Esophagus muscularis mucosa (tissue), 4 donors: Measurements from ENCODE around the gene STAT6. TPM values are rescaled to one million over a fixed set of nuclear protein-coding genes. Genes with fewer than 3 reads are reported as not detected.

Experiments
- DNase-seq: peaks from one replicate; pipeline ENCODE4 v3.0.0-alpha.2; 2017; ENCODE audit errors: extremely low spot score
- H3K27ac ChIP-seq, 4 donors: fragments of 200-600 bp; sonication (generic); replicated peaks in 1 of 4; 1 replicate in 3 of 4; 2 replicates in 1 of 4; pipeline ENCODE4 v1.5.1; 2016 to 2019; ENCODE audit warnings: mild to moderate bottlenecking in 1 of 4
- H3K27me3 ChIP-seq, 4 donors: fragments of 200-600 bp; sonication (generic); one replicate each; pipeline versions ENCODE4 v1.5.1 to v1.6.0; 2016 to 2019
- H3K36me3 ChIP-seq, 4 donors: fragments of 200-600 bp; sonication (generic); one replicate each; pipeline ENCODE4 v1.5.1; 2016 to 2019
- H3K4me1 ChIP-seq, 4 donors: fragments of 200-600 bp; sonication (generic); one replicate each; pipeline ENCODE4 v1.5.1; 2016 to 2019
- H3K4me3 ChIP-seq, 4 donors: fragments of 200-600 bp; sonication (generic); 1 replicate in 2 of 4; 2 replicates in 2 of 4; pipeline ENCODE4 v1.5.1; 2016 to 2019; ENCODE audit warnings: mild to moderate bottlenecking in 4 of 4, moderate library complexity in 1 of 4
- H3K9me3 ChIP-seq, 4 donors: fragments of 200-600 bp; sonication (generic); 1 replicate in 3 of 4; 2 replicates in 1 of 4; pipeline ENCODE4 v1.5.1; 2016 to 2019
- CTCF ChIP-seq, 3 experiments: fragments of 200-600 bp in 2 of 3; fragments of 450-650 bp in 1 of 3; sonication (generic) in 2 of 3; IDR thresholded peaks; one replicate each; pipeline ENCODE4 v1.5.1; 2017 to 2019; ENCODE audit warnings: antibody characterized with exemption in 3 of 3, mild to moderate bottlenecking in 2 of 3, moderate library complexity in 1 of 3
- EP300 ChIP-seq: sonication (generic); formaldehyde crosslinking; IDR thresholded peaks from one replicate; pipeline ENCODE4 v1.6.1; 2017; ENCODE audit warnings: antibody characterized with exemption
- POLR2A ChIP-seq: fragments of 450-650 bp; IDR thresholded peaks from one replicate; pipeline ENCODE4 v1.6.1; 2017; ENCODE audit warnings: antibody characterized with exemption, moderate library complexity, mild to moderate bottlenecking, low read depth
- POLR2AphosphoS5 ChIP-seq, 2 donors: sonication (generic); formaldehyde crosslinking; IDR thresholded peaks; one replicate each; pipeline ENCODE4 v1.6.1; 2017; ENCODE audit warnings: antibody characterized with exemption in 2 of 2
- WGBS: methylation state at CpG from one replicate; pipeline ENCODE4 v1.1.5; 2018; 5-methylcytosine and 5-hydroxymethylcytosine counted together
- intact Hi-C: fragments of 100-400 bp; cut with DNase I; formaldehyde crosslinking; loops from one replicate; pipeline ENCODE4 v1.15.1; 2023
- total RNA-seq, 4 donors: library from RNA; depleted of rRNA; stranded (reverse); fragments of >200 nt; gene quantifications; one replicate each; pipeline versions ENCODE4 v1.1.0 to v1.2.1, GENCODE V29; 2016

Gene STAT6
- total RNA-seq, 4 donors from 2014 or later: 111 to 168 (median 157) TPM

DNA sequence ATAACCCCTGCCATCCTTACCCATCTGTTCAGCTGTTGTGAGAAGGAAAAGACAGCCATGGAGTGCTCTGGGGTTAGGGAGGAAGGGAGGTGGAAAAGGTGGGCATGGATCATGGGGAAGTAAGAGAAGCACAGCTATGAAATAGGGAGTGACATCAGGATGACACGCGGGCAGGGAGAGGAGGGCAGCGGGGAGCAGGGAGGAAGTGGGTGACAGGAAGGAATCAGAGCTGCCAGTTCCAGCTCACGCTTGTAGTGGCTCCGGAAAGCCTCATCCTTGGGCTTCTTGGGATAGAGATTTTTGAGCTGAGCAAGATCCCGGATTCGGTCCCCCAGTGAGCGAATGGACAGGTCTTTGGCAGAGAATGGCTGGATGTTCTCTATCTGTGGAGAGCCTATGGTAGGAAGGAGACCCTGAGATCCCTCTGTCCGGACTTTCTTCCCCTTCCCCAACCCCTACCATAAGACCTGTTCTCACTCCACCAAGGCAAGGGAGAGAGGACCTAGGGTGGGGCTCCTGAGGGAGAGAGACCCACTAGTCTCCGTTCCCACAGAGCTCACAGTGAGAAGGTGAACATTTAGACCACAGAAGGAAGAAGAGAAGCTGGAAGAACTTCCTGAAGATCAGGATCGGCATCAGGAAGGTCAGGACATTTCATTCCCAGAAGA lies 12.0 kb downstream of the STAT6 start:
- peaks cover 59 to 94% (median 79%) of the 10 kb centered on the region in 4 donors for H3K36me3 ChIP-seq
- H3K4me1 ChIP-seq: peaks cover 2 to 29% (median 19%) of the 10 kb centered on the region in 4 donors
- no peaks in the 10 kb centered on the region for H3K27me3 ChIP-seq
- 66% methylated on average over 9 of the region's 11 CpGs for WGBS
- H3K9me3 ChIP-seq: no peaks in the 10 kb centered on the region
- no peak overlapping the region for H3K4me3 ChIP-seq
- H3K27ac ChIP-seq: peak overlapping the region; percentile 5 to 25 (median 18)
- TF ChIP-seq POLR2AphosphoS5 (IDR thresholded peaks at IDR 0.05) (no peak), POLR2A (no peak), CTCF (IDR thresholded peaks at IDR 0.05) (no peak), EP300 (no peak)
- intact Hi-C loops: loop anchor here (10.0 kb wide), 1 partner anchor 464 kb away; the partner anchor contains the start of gene BAZ2A
- DNase-seq: no peak

GRCh38 chr12:57098546-57098945 lies 12.6 kb downstream of the STAT6 start:
- Histone ChIP-seq H3K9me3 (no peaks in the 10 kb centered on the region), H3K4me3 (no peak overlapping the region), H3K4me1 (peaks cover 8 to 35% (median 25%) of the 10 kb centered on the region in 4 donors), H3K36me3 (peaks cover 56 to 90% (median 74%) of the 10 kb centered on the region in 4 donors), H3K27me3 (no peaks in the 10 kb centered on the region), H3K27ac (peak overlapping the region in 3 of 4 donors; percentile 5 to 25 (median 14))
- intact Hi-C loops: loop anchor here (10.0 kb wide), 1 partner anchor 464 kb away; the partner anchor contains the start of gene BAZ2A
- TF ChIP-seq CTCF (IDR thresholded peaks at IDR 0.05) (no peak), POLR2AphosphoS5 (IDR thresholded peaks at IDR 0.05) (no peak), POLR2A (no peak)
- 62% methylated on average over 1 of the region's 1 CpG for WGBS
- DNase-seq: no peak

GRCh38 chr12:57097554-57097835 lies 13.7 kb downstream of the STAT6 start:
- Histone ChIP-seq H3K4me3 (no peak overlapping the region), H3K27me3 (no peaks in the 10 kb centered on the region), H3K36me3 (peaks cover 56 to 93% (median 81%) of the 10 kb centered on the region in 4 donors), H3K4me1 (peaks cover 18 to 46% (median 33%) of the 10 kb centered on the region in 4 donors), H3K9me3 (no peaks in the 10 kb centered on the region), H3K27ac (no peak overlapping the region)
- TF ChIP-seq POLR2AphosphoS5 (IDR thresholded peaks at IDR 0.05): no peak
- TF ChIP-seq CTCF (IDR thresholded peaks at IDR 0.05): no peak
- TF ChIP-seq POLR2A: no peak
- no peak for TF ChIP-seq EP300
- intact Hi-C loops: loop anchor here (10.0 kb wide), 1 partner anchor 463 kb away; the partner anchor contains the start of gene BAZ2A
- 88% methylated on average over 8 of the region's 8 CpGs for WGBS
- DNase-seq: no peak

- Histone ChIP-seq H3K27me3 (no peaks in the 10 kb centered on the region), H3K4me1 (peaks cover 23 to 47% (median 39%) of the 10 kb centered on the region in 4 donors), H3K9me3 (no peaks in the 10 kb centered on the region), H3K27ac (peak overlapping the region in 2 of 4 donors; percentile 99 to 100), H3K4me3 (no peak overlapping the region), H3K36me3 (peaks cover 57 to 93% (median 83%) of the 10 kb centered on the region in 4 donors)
- intact Hi-C loops: loop anchor here (10.0 kb wide), 1 partner anchor 462 kb away; the partner anchor contains the start of gene BAZ2A
- WGBS: 89% methylated on average over 8 of the region's 8 CpGs
- DNase-seq: no peak
- TF ChIP-seq EP300: no peak
These were observed 14.2 kb downstream of the STAT6 start for GRCh38 chr12:57096748-57097553.

DNA sequence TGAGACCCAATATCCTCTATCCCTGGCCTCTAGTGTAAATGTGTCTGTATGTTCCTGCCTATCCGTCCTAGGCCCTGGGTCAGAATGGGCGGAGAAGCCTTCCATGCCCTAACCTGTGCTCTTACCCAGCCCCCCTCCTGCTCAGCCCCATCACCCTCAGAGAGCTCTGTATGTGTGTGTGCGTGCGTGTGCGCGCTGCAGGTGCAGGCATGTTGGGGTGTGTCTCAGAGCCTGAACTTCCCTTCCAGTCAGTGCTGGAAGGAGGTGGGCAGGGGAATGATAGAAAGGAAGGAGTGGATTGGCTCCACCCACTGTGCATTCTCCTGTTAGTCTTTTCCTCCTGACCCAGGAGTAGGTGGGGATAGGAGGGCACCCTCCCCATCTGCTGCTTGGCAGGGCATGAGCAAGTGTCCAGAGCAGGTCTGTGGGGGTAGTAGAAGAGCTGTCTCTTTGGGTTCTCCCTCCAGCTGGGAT lies 15.0 kb downstream of the STAT6 start:
- H3K36me3 ChIP-seq: peaks cover 56 to 93% (median 86%) of the 10 kb centered on the region in 4 donors
- H3K27me3 ChIP-seq: no peaks in the 10 kb centered on the region
- H3K27ac ChIP-seq: peak overlapping the region in 2 of 4 donors; percentile 99 to 100
- TF ChIP-seq CTCF (IDR thresholded peaks at IDR 0.05) (no peak), POLR2A (no peak), EP300 (no peak), POLR2AphosphoS5 (IDR thresholded peaks at IDR 0.05) (no peak)
- no peaks in the 10 kb centered on the region for H3K9me3 ChIP-seq
- H3K4me1 ChIP-seq: peaks cover 31 to 55% (median 47%) of the 10 kb centered on the region in 4 donors
- no peak for DNase-seq
- intact Hi-C loops: loop anchor here (10.0 kb wide), 1 partner anchor 461 kb away; the partner anchor contains the start of gene BAZ2A
- 72% methylated on average over 6 of the region's 6 CpGs for WGBS
- no peak overlapping the region for H3K4me3 ChIP-seq
